Medulla oblongata (tissue), 1 donor: ENCODE measurements around the gene EIF4E2.
A peak's percentile ranks its signal among the peaks of the same experiment; 100 is the strongest.
"Not testable (repeated sequence)": the region's sequence is repeated elsewhere in the genome, so short reads cannot be mapped to it uniquely, and the experiment has no call there.

Experiments
- DNase-seq: peaks from one replicate; pipeline ENCODE4 v3.0.0-alpha.2; 2015; ENCODE audit errors: extremely low spot score

EIF4E2 gene

GRCh38 chr2:232568161-232568560, 17.7 kb downstream of the EIF4E2 start:
- DNase-seq: no peak

- DNase-seq: no peak
Measured at GRCh38 chr2:232569541-232569940, 19.1 kb downstream of the EIF4E2 start.

GRCh38 chr2:232570481-232570880, 20.0 kb downstream of the EIF4E2 start:
- not testable (repeated sequence) for DNase-seq

GRCh38 chr2:232571026-232571474, 20.6 kb downstream of the EIF4E2 start:
- peak; percentile 50 for DNase-seq

- DNase-seq: no peak
Measured at GRCh38 chr2:232573042-232573441, 22.6 kb downstream of the EIF4E2 start.

- peak; percentile 42 for DNase-seq
Measured at GRCh38 chr2:232573771-232574435, 23.4 kb downstream of the EIF4E2 start.

GRCh38 chr2:232574674-232575403, 24.4 kb downstream of the EIF4E2 start:
- DNase-seq: no peak

GRCh38 chr2:232575404-232575746, 24.9 kb downstream of the EIF4E2 start:
- DNase-seq: no peak

- no peak for DNase-seq
Measured at GRCh38 chr2:232576995-232577394, 26.5 kb downstream of the EIF4E2 start.

GRCh38 chr2:232577841-232578240, 27.4 kb downstream of the EIF4E2 start:
- DNase-seq: no peak

- no peak for DNase-seq
Measured at GRCh38 chr2:232578626-232579025, 28.1 kb downstream of the EIF4E2 start.

- DNase-seq: no peak
Measured at GRCh38 chr2:232580648-232580981, 30.1 kb downstream of the EIF4E2 start.

GRCh38 chr2:232581725-232582124, 31.2 kb downstream of the EIF4E2 start:
- DNase-seq: no peak

- DNase-seq: no peak
Measured at GRCh38 chr2:232584238-232584637, 33.7 kb downstream of the EIF4E2 start.

- no peak for DNase-seq
Measured at GRCh38 chr2:232586943-232587505, 36.5 kb downstream of the EIF4E2 start.

- DNase-seq: peak; percentile 48
Measured at GRCh38 chr2:232587512-232587911, 37.0 kb downstream of the EIF4E2 start.

- DNase-seq: no peak
Measured at GRCh38 chr2:232588031-232588430, 37.5 kb downstream of the EIF4E2 start.

- DNase-seq: no peak
Measured at GRCh38 chr2:232588680-232589585, 38.4 kb downstream of the EIF4E2 start.

GRCh38 chr2:232592772-232593395, 42.4 kb downstream of the EIF4E2 start:
- DNase-seq: no peak

- no peak for DNase-seq
Measured at GRCh38 chr2:232593982-232594381, 43.5 kb downstream of the EIF4E2 start.

- DNase-seq: no peak
Measured at GRCh38 chr2:232597362-232598079, 47.0 kb downstream of the EIF4E2 start.
